ENCODE measurements around the gene LDB1. TPM values are rescaled to one million over a fixed set of nuclear protein-coding genes. Genes with fewer than 3 reads are reported as not detected.

The LDB1 gene
- total RNA-seq, 4 donors from 2014 or later, result 15.8 to 42.0 (median 29.2) TPM

DNA sequence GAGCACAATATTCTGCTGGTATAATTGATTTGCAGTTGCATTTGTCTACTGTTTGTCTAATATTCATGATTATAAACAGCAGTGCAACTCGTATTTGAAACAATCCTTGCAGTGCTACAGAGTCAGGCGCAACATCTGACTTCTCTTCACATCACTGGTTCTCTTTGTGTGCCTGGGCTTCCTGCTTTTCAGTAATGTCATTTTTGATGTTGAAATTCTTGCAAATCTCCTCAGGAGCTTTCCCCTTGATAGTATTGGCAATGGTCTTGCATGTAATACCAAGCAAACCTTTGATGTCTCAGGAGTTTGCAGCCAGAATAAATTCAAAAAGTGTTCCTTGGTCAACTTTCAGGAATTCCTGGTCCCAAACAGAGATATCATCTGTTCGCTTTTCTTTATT, 34.8 kb downstream of the LDB1 start:
- TF ChIP-seq, protein P1, sequence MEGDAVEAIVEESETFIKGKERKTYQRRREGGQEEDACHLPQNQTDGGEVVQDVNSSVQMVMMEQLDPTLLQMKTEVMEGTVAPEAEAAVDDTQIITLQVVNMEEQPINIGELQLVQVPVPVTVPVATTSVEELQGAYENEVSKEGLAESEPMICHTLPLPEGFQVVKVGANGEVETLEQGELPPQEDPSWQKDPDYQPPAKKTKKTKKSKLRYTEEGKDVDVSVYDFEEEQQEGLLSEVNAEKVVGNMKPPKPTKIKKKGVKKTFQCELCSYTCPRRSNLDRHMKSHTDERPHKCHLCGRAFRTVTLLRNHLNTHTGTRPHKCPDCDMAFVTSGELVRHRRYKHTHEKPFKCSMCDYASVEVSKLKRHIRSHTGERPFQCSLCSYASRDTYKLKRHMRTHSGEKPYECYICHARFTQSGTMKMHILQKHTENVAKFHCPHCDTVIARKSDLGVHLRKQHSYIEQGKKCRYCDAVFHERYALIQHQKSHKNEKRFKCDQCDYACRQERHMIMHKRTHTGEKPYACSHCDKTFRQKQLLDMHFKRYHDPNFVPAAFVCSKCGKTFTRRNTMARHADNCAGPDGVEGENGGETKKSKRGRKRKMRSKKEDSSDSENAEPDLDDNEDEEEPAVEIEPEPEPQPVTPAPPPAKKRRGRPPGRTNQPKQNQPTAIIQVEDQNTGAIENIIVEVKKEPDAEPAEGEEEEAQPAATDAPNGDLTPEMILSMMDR (IDR thresholded peaks at IDR 0.05; ENCODE audit: low read depth), result no peak

DNA sequence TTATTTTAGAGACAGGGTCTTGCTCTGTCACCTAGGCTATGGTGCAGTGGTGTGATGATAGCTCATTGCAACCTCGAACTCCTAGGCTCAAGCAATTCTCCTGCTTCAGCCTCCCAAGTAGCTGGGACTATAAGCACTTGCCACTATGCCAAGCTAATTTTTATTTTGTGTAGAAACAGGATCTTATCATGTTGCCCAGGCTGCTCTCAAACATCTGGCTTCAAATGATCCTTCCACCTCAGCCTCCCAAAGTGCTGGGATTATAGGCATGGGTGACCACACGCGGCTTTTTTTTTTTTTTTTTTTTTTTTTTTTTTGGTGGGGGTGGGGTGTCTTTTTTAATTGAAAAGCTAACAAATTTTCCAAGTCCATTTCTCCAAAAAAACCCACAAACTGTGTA, 36.6 kb downstream of the LDB1 start:
- TF ChIP-seq, protein P1 (IDR thresholded peaks at IDR 0.05; ENCODE audit: low read depth), result no peak

DNA sequence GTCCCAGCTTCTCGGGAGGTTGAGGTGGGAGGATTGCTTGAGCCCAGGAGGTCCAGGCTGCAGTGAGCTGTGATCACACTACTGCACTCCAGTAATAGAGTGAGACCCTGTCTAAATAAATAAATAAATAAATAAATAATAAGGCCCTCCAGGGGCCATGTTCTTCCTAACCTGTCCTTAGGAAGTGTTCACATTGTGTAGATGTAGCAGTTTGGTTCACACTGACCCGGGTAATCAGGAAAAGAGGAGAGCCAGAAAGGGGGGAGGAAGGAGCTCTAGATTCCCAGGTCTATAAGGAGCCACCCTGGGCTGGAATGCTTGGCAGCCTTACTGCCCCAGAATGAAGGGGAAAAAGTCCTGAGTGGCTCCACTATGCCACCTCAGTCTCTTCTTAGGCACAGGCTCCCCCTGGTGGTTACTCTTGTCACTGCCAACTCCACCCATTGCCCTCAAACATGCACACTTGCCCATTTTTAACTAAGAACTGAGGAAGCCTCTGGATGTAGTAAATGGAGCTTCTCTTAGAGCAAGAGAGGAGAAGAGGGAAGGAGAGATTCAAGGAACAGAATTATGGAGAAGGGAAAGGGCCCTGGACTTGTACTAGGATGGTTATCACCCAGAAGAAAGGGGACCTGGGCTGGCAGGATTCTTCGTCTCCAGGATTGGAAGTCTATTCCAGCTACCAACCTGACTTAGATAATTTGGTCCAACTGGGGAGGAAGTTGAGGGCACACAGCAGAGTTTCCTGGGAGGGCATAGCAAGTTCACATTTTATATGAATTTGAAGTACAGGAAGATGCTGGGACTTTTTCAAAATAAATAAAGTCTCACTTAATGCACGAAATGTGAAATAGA, 47.3 kb downstream of the LDB1 start:
- TF ChIP-seq, protein P1 (IDR thresholded peaks at IDR 0.05; ENCODE audit: low read depth), result no peak

DNA sequence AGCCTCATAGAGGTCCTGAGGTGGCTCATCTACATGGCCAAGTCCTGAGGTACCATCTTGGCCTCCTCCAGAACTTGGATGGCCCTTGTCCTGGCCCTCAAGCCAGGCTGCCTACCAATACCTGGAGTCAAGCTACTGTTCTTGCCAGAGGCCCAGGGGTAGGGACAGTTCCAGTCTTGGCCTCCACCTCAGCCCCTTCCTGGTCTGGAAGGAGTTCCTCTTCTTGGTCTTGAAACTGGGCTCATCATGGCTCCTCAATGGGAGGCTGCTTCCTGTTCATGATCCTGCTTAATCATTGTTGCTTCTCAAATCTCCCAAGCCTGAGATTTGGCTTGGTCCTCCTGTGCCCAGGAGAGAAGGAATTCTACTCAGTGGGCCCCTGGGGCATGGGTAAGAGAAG, 51.1 kb downstream of the LDB1 start:
- TF ChIP-seq, protein P1 (IDR thresholded peaks at IDR 0.05; ENCODE audit: low read depth), result no peak

DNA sequence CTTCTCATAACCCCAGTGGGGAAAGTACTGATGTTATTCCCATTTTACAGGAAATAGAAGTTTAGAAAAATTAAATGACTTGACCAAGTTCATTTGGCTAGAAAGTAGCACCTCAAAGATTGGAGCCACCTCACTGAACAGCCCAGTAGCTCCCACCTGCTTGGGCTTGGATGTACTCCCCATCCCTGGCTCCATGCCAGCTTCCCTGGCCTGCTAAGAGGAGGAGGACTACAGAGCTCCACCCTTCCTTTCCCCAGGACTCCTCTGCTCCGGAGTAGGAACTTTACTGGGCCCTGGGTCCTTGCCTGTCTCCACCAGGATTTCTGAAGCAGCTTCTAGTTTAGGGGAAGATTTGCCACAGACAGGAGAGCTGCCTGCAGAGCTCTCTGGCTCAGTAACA, 52.0 kb downstream of the LDB1 start:
- TF ChIP-seq, protein P1 (IDR thresholded peaks at IDR 0.05; ENCODE audit: low read depth), result no peak

DNA sequence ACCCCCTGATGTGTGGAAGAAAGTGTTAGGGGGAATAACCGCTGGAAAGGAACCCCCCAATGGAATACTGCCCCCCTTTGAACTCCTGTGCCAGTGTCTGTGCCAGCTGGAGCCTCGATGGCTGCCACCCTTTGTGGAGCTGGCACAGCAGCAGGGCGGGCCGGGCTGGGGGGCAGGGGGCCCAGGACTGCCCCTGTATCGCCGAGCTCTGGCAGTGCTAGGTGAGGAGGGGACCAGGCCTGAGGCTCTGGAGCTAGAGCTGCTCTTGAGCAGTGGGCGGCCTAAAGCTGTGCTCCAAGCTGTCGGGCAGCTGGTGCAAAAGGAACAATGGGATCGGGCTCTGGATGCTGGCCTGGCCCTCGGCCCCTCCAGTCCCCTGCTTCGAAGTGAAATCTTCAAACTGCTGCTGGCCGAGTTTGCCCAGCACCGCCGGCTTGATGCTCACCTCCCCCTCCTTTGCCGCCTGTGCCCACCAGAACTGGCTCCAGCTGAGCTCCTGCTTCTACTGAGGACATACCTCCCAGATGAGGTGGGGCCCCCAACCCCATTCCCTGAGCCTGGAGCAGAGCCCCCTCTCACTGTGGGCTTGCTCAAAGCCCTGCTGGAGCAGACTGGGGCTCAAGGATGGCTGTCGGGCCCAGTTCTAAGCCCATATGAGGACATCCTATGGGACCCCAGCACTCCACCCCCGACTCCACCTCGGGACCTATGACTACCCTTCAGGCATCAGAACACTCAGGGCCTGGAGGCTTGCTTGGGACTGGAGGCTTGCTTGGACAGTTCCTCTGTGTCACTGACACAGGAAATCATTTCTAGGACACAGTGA, 52.9 kb downstream of the LDB1 start:
- TF ChIP-seq, protein P1 (IDR thresholded peaks at IDR 0.05; ENCODE audit: low read depth), result no peak
